Lower lobe of right lung (tissue), 2 donors: ENCODE data around the gene NOL4L. TPM values are rescaled to one million over a fixed set of nuclear protein-coding genes. Genes with fewer than 3 reads are reported as not detected.
A peak's percentile ranks its signal among the peaks of the same experiment; 100 is the strongest.

Source experiments
- ATAC-seq, 2 donors: fragments of 200-7000 bp; cut with Tn5 transposase; one replicate each; pipeline ENCODE4 v1.9.1; 2020 to 2022; ENCODE audit warnings: mild to moderate bottlenecking in 2 of 2, moderate library complexity in 2 of 2
- DNase-seq: peaks from one replicate; pipeline ENCODE4 v3.0.0-alpha.2; 2020
- H3K27ac ChIP-seq: fragments of 200-600 bp; one replicate; pipeline ENCODE4 v1.8.0; 2022
- H3K27me3 ChIP-seq: fragments of 200-600 bp; one replicate; pipeline ENCODE4 v1.8.0; 2022; ENCODE audit warnings: low read depth
- H3K36me3 ChIP-seq: fragments of 200-600 bp; one replicate; pipeline ENCODE4 v1.8.0; 2022; ENCODE audit warnings: mild to moderate bottlenecking
- H3K4me1 ChIP-seq: fragments of 200-600 bp; one replicate; pipeline ENCODE4 v1.8.0; 2022
- H3K4me3 ChIP-seq: fragments of 200-600 bp; one replicate; pipeline ENCODE4 v1.8.0; 2022; ENCODE audit warnings: mild to moderate bottlenecking
- H3K9me3 ChIP-seq: fragments of 200-600 bp; one replicate; pipeline ENCODE4 v1.8.0; 2022
- CTCF ChIP-seq: fragments of 200-600 bp; IDR thresholded peaks from one replicate; pipeline ENCODE4 v1.8.0; 2022; ENCODE audit warnings: antibody characterized with exemption, mild to moderate bottlenecking
- intact Hi-C: fragments of 100-400 bp; cut with DNase I; formaldehyde crosslinking; loops from one replicate; pipeline ENCODE4 v1.11.0; 2022
- total RNA-seq: library from RNA; stranded (reverse); fragmentation: NEBNext Ultra II Directional; extraction: Animal tissue kit (Norgen Biotek cat#: 25700); gene quantifications from one replicate; pipeline ENCODE4 v1.2.1, GENCODE V29; 2021
- donor health status: DM: no; HTN: yes; CAD: no; lungs with severe emphysema.

Gene NOL4L
- total RNA-seq, 1 donor from 2014 or later, result 14.3 TPM

DNA sequence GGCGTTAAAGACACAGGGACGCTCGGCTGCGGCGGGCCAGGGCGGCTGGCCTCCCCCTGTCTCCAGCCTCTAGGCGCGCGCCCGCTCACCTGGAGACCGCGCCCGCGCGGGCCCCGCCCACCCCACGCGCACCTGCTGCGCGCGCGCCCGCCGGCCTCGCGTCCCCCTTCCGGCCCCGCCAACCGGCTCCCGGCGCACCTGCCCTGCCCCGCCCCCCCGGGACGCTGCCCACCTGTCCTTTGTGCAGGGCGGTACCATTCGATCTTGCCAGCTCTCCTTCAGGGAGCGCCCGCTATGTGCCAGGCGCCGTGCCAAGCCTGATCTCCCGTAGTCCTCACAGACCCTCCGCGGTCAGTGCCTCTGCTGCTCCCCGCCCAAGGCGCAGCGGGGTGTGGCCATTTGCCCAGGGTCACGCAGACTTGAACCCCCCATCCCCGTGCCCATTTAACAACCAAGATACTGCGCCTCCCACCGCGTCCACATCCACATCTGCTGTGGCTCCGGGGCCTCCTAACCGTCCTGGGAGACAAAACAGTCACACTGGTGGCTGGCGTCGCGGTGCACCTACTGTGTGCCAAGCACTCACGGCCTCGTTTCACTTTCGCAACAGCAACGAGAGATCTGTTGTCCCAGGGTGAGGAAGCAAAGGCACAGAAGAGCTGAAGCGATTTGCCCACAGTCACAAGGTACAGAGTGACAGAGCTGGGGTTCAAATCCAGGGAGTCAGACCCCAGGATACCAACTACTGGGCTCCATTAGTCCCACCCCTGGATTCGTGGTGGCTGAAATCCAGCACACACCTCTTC, 48.1 kb downstream of the NOL4L start:
- Histone ChIP-seq H3K27ac (peak overlapping the region; percentile 60), H3K27me3 (no peaks in the 10 kb centered on the region), H3K9me3 (no peaks in the 10 kb centered on the region), H3K36me3 (no peaks in the 10 kb centered on the region), H3K4me1 (peaks cover 37% of the 10 kb centered on the region), H3K4me3 (peak overlapping the region; percentile 56)
- intact Hi-C loops, result no loop called here
- ATAC-seq (peak; percentile 77 to 79), DNase-seq (peak; percentile 68)
- TF ChIP-seq CTCF, result no peak

DNA sequence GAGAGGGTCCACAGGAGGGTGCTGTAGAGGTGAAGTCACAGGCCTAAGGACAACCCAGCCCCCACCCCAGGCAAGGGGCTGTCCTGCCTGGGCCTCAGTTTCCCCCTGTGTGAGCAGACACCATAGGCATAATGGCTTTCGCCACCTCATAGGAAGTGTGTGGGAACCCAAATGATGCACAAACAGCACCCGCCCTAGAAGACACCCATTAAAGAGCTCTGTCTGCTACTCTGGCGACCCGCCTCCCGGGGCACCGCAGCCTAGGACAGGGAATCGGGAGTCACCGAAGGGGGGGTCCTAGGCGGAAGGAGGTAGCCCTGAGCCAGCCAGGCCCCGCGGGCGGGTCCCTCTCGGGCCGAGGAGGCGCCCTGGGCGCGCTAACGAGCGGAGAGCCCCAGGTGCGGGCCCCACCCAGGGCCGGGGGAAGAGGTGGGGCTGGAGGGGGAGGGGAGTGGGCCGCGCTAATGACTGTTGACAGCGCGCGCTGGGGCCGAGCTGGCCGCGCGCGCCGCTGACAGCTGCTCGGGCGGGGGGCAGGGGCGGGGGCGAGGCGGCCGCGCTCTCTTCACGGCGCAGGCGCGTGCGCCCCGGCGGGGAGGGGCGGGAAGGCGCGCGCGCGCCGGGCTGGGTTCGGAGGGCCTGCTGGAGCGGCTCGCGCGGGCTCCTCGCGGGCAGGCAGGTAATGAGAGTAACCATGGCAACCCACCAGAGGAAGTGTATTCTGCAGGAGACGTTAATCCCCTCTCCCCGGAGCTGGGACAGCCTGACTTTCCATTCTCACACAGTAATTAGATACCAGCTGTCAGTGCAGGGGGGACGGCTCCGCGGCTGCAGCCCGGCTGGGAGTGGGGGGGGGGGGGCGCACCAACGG, 48.9 kb downstream of the NOL4L start:
- no peak for TF ChIP-seq CTCF
- Histone ChIP-seq H3K27ac (peak overlapping the region; percentile 64), H3K9me3 (no peaks in the 10 kb centered on the region), H3K36me3 (no peaks in the 10 kb centered on the region), H3K4me1 (peaks cover 37% of the 10 kb centered on the region), H3K27me3 (no peaks in the 10 kb centered on the region), H3K4me3 (peak overlapping the region; percentile 56)
- ATAC-seq (peak; percentile 82 to 83), DNase-seq (peak; percentile 61)
- intact Hi-C loops, result no loop called here

GRCh38 chr20:32535316-32535952, 49.7 kb downstream of the NOL4L start:
- no peak for TF ChIP-seq CTCF

GRCh38 chr20:32534661-32535240, 50.4 kb downstream of the NOL4L start:
- no peak for TF ChIP-seq CTCF
- H3K27me3 ChIP-seq, result no peaks in the 10 kb centered on the region
- intact Hi-C loops, result no loop called here

More at GRCh38 chr20:32535316-32535952, 49.7 kb downstream of the NOL4L start:
- H3K9me3 ChIP-seq, result no peaks in the 10 kb centered on the region
- peak overlapping the region; percentile 56 for H3K4me3 ChIP-seq
- no peaks in the 10 kb centered on the region for H3K27me3 ChIP-seq
- intact Hi-C loops, result no loop called here
- H3K27ac ChIP-seq, result peak overlapping the region; percentile 64
- peaks cover 35% of the 10 kb centered on the region for H3K4me1 ChIP-seq
- no peaks in the 10 kb centered on the region for H3K36me3 ChIP-seq
- ATAC-seq, result no peak
- DNase-seq, result peak; percentile 15

GRCh38 chr20:32533732-32534131, 51.4 kb downstream of the NOL4L start:
- peaks cover 22% of the 10 kb centered on the region for H3K4me1 ChIP-seq

More at GRCh38 chr20:32534661-32535240, 50.4 kb downstream of the NOL4L start:
- DNase-seq (peak; percentile 26), ATAC-seq (no peak)
- no peaks in the 10 kb centered on the region for H3K36me3 ChIP-seq
- peaks cover 29% of the 10 kb centered on the region for H3K4me1 ChIP-seq
- H3K9me3 ChIP-seq, result no peaks in the 10 kb centered on the region
- no peak overlapping the region for H3K4me3 ChIP-seq
- H3K27ac ChIP-seq, result no peak overlapping the region

More at GRCh38 chr20:32533732-32534131, 51.4 kb downstream of the NOL4L start:
- Histone ChIP-seq H3K4me3 (no peak overlapping the region), H3K36me3 (no peaks in the 10 kb centered on the region), H3K27ac (no peak overlapping the region), H3K9me3 (no peaks in the 10 kb centered on the region), H3K27me3 (no peaks in the 10 kb centered on the region)
- no peak for TF ChIP-seq CTCF
- intact Hi-C loops, result no loop called here
- peak; percentile 26 for DNase-seq
- ATAC-seq, result no peak
